ENCODE measurements around the gene SENP2.

GRCh38 chr3:185561958-185562357 lies 24.1 kb upstream of the SENP2 start:
- TF ChIP-seq ZFP36 (IDR thresholded peaks at IDR 0.05; ENCODE audit: borderline replicate concordance, partially characterized antibody) (no peak), JUNB (IDR thresholded peaks at IDR 0.05) (no peak), ZNF302 (CRISPR knock-in tag; IDR thresholded peaks at IDR 0.05) (no peak), CTCF (IDR thresholded peaks at IDR 0.05) (no peak)
